SU-DHL-6 (cell line): ENCODE measurements around the gene ZBTB42.

ENCODE experiments used
- CTCF ChIP-seq: fragments of 200-600 bp; sonication (generic); IDR thresholded peaks from one replicate; pipeline ENCODE4 v1.5.1; 2017; ENCODE audit warnings: antibody characterized with exemption, mild to moderate bottlenecking, low read length, moderate library complexity; ENCODE audit not compliant: insufficient read depth, poor library complexity, severe bottlenecking
- EZH2phosphoT487 ChIP-seq: fragments of 200-600 bp; sonication (generic), shearing (Covaris generic); conservative IDR thresholded peaks from 2 replicates; pipeline ENCODE4 v1.6.1; 2018; ENCODE audit warnings: mild to moderate bottlenecking, antibody characterized with exemption, low read length, moderate library complexity, mixed read lengths

- TF ChIP-seq CTCF = no peak
- no peak for TF ChIP-seq EZH2phosphoT487
Measured at GRCh38 chr14:104794993-104795780, 5.7 kb upstream of the ZBTB42 start, which contains the start of gene AKT1.
